ENCODE results near the gene CPED1.
"Not testable (repeated sequence)": the region's sequence is repeated elsewhere in the genome, so short reads cannot be mapped to it uniquely, and the experiment has no call there.

CPED1 gene

DNA sequence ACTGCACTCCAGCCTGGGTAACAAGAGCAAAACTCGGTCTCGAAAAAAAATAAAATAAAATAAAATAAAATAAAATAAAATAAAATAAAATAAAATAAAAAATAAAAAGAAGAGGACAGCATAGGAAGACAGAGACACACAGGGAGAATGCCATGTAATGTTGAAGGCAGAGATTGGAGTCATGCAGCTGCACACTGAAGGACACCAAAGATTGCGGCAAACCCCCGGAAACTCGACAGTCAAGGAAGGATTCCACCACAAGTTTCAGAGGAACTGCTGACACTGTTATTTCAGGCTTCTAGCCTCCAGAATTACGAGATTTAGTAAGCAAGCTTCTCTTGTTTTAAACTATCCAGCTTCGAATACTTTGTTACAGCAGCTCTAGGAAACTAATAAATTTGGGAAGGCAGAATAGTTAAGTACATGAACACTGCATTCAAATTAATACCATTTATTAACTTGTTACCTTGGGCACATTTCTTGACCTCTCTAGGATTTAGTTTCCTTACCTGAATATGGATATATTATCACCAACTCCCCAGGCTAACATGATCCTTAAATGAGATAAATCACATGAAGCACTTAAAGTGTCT, 9.5 kb downstream of the CPED1 start:
- no peak for DNase-seq

DNA sequence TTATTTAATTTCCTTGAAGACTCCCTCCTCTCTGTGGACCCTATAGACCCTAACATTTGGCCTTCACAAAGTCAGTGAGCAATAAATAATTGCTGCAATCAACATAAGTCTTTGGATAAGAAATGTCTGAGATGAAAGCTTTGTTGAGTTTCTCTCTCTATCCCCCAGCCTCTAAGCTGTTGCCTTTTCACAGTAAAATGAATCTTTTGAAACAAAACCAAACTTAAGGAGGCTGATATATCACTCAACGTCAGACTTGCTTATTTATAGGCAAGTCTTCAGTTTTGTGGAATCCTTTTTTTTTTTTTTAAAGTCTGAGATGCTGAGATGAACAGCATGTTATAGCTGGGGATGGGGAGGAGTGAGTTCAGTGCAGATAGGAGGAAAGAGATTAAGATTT, 10.0 kb downstream of the CPED1 start:
- DNase-seq, result no peak

DNA sequence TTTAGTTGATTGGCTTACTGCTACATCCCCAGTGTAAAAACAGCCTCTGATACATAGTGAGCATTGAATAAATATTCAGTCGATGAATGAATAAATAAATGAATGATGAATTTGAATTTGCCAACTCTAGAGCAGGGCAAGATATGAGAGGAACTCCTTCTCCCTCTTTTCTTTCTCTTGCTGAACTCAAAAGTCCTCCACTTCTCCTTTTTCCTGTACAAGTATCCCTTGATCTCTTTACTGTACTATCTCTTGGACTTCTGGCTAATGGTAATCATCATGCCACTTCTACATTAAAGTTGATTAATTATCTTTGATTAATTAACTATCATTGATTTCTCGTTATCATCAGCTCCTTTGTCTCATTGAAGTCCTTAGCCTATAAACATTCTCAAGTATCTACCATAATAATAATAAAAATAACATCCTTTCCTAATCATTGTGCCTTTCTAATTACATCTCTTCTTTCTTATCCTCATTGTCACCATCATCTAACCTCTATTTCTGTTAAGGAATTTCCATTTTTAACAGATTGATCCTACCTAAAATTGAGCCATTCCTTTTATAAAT, 10.6 kb downstream of the CPED1 start:
- DNase-seq, result no peak

DNA sequence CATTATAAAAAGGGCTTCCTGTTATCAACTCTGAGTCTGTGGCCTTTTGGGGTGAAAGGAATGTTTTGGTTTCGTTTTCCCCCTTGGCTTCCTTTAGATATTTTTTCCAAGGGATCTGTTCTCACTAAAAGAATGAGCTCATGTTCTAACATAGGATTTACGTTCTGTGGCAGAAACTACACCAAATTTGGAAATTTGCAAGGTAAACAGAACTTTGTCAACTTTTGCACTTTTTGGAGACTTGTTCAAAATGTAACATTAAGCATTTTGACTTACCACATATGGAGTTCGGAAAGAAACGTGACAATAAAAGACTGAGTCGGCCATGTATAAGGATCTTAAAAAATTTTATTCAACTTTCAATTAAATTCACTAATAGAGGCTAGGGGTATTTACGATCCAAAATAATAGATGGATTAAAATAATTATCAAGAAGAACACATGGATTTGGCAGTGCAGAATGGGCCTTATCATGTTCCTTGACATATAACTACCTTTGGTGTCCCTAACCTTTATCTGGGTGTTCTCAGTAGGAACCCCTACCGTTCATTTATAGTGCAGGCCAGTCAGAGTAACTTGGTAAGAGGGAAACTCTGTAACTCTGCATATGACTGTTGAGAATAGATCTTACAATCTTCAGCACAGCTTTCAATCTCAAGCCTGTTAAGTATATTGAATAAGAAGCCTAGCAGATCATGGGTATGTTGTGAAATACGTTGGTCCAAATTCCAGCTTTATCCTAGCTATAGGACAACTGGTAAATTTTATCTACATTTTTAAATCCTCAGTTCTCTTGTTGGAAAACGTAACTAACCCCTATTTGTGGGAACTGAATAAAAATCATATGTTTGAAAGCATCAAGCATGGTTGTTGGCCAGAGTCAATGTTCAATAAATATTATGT, 11.8 kb downstream of the CPED1 start:
- DNase-seq, result no peak

DNA sequence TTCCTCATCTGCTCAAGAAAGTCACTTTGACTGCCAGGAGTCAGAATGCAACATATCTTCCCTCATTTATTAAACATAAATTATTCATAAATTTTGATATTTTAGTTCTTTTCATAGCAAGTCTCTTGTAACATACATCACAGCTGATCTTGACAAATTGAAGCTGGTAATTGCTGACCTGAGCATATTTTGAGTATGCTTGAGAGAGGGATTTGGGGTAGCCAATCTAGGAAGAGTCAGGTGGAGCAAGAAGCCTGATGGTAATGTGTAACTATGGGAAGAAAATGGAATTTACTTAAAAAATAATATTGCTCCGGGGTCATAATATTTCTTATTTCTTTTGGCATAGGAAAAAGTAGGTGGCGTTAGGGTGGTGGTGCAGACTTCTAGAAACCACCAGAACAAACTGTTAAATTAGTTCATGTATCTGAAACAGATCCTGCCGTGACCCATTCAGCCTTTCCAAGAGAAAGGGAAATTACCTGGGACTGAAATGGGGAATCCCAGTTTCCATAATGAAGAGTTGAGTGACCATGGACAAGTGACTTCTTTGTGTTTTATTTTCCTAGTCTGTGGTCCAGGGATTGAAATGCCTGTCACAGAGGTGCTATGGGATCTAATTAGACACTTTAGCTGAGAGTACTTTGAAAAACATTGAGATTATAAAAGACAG, 12.9 kb downstream of the CPED1 start:
- DNase-seq, result no peak

DNA sequence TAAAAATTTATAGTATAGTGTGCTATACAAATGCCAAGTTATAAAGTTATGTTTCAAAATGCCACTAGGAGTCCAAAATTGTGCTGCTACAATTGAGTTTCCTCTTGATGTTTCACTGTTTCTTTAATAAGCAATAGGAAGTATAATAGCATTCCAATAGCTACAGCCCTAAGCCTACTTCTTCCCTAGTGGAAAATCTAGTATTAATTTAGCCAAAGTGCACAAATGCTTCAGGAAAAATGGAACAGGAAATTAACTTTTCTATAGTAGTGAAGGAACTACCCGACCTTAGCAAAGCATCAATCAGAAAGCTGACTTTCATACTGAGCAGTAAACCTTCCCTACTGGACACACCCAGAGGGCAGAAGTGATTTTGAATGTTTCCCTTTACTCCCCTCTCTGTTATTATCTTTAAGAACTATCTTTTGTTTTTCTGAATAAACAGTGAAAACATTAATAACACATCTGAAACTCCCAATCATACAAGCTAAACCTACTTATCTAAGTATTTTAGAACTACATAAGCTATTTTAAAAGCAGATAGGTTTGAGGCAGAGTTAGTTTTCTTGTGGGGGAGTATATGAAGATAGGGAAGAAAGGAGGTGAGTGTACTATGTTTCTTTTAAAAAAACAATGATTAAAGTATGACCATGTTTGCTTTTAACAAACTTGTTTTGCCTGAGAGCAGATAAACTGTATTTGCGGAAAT, 13.7 kb downstream of the CPED1 start:
- DNase-seq, result no peak

DNA sequence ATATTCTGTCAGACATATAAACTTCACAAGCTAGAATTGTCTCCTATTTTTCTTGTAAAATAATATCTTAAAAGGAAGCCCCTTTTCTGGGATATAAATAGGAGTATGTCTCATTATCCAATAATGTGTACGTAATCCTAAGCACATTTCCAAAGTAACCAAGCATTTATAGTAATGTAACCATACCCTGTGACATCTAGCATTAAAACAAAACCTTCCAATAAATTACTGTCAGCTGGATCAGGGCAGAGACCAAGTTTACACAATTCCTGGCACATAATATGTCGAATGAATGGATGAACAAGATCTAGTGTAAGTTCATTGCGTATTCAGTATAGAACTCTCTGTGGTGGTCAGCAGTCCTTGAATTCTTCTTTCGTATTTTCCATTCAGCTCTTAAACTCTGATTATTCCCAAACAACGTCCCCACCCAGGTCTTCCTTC, 14.3 kb downstream of the CPED1 start:
- DNase-seq, result no peak

DNA sequence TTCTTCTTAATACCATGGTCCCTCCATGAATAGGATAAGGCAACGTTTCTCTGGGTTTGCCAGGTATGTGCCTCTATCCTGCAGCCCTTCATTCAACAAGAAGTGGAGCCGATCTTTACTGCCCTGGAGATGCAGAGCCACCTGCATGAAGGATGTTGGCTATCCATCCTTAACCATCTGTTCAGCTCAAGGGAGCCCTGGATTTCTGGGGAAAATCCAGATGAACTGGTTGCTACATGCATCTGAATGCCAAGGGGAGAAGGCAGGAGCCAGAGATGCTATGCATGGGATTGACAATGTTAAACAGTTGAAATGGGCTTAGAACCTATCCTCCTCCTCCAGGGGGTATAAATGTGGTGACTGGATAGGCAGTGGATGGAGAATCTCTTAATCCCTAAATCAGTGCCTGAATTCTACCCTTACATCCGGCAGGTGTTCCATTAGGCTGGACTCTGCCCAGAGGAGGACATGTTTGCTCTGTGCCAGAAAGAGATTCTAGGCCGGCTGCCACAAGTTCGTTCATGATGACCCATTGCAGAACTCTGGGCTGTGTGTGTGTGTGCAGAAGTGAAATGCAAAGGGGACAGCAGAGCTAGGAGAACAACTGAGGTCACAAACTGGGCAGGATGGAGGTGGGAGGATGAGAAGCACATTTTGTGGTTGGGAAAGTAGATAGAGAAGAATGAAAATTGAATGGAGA, 15.6 kb downstream of the CPED1 start:
- DNase-seq, result no peak

DNA sequence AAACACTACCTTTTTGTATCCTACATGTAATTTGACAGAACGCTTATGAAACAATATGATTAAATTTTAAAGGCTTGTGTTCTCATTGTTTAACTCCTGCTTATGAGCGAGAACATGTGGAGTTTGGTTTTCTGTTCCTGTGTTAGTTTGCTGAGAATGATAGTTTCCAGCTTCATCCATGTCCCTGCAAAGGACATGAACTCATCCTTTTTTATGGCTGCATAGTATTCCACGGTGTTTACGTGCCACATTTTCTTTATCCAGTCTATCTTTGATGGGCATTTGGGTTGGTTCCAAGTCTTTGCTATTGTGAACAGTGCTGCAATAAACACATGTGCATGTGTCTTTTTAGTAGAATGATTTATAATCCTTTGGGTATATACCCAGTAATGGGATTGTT, 16.5 kb downstream of the CPED1 start:
- DNase-seq, result not testable (repeated sequence)

DNA sequence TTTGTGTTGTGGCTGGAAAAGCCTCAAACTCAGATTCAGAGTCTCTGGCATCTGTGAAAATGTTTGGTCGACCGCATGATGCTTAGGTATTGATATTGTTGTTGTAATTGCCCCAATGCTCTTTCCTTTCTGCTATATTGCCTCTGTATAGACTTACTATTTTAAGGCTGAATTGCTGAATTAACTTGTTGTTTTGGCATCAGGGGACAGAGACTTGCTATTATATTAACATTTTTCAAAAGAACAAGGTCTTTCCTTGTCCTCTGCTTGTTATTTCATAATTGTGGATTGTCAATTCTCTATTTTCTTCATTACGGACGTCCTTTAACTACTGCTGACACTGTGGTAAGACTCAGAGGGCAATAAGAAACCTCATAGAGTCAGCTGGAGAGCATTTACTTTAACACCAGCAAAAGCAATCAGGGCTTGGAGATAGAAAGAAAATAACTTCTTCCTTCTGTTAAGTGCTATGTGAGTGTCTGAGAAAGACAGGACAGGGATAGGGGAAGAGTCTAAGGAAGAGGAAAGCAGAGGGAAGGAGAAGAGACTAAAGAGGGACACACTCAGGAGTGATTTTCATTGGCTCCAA, 17.6 kb downstream of the CPED1 start:
- DNase-seq, result no peak

DNA sequence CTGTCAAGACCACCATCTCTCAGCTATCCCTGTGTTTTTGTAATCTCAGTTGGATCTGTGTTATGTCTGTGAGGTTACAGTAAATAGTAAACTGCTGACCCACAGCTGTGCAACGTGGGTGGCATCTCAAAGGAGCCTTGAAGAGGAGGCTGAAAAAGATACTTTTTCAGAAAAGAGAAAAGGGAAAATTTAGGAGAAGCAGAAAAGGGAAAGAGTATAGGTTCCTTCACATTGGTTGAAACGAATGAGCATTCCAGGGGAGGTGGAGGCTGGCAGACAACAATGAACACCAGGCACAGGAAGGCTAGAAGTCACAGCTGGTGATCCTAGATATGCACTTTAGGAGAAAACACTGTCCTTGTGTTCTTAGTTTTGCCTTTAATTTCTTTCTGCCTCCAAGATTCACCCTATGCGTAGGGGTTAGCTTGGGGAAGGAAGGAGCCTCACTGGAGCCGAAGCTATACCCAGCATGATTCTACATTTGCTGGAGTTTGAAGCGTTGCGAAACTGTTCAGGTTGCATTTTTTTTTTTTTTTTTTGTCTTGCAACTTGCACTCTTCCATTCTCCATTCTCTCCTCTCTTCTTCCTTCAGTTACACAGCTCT, 18.3 kb downstream of the CPED1 start:
- DNase-seq, result no peak

DNA sequence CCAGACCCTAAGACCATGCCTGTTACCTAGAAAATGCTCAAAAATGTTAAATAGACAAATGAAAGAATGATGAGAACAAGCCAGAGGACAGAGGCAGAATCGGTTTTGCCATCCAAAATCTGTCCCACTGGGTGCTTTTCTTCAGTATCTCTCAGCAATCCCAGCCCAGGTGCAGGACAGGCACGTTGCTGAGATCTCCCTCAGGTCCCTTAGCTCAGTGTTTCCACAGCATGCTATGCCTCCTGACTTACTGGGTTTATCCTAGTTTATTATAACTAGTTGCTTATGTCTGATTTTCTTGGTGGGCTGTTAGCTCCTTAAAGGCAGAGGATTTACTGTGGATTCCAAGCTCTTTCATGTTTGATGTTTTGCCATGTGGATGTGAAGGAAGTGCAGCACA, 20.3 kb downstream of the CPED1 start:
- no peak for DNase-seq

DNA sequence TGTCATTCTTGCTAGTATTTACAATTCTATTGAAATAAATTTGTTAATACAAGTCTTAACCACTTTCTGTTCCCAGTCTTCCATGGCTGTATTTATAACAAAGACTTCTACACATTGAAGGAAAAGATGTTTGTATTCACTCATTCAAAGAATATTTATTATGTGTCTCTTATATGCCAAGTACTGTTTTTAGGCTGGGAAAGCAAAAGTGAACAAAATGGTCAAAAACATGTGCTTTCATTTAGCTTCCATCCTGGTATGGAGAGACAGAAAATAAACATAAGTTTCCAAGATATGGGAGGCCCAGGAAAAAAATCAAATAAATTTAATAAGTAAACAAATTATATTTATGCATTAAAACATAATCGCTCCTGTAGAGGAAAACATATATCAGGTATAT, 22.9 kb downstream of the CPED1 start:
- no peak for DNase-seq

DNA sequence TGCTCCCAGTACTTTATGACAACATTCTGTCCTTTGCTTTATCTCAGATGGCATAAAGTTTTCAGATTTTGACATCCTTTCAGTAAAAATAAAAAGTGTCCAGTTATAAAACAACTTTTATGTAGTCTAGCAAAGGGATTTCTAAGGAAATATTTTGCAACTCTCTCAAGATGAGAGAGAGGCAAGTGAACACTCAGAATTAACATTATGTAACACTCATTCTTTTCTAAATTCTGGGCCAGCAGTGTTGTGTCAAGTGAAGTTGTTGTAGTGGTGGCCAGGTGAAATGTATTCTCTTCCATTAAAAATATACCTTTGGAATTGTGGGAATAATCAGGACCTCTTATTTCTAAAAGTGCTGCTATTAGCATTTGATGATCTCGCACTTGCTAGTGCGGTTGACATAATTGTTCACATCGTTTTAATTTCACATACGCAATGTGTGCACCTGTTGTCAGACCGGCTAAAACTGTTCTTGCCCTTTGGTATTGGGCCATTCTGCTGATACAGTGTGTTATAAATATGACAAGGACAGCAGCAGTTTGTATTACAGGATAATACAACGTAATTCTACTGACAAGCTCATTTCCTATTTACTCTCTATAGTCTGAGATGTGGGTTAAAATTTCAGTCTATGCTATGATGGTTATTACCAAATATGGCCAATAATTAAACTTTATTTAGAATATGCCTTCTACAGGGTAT, 23.8 kb downstream of the CPED1 start:
- no peak for DNase-seq

DNA sequence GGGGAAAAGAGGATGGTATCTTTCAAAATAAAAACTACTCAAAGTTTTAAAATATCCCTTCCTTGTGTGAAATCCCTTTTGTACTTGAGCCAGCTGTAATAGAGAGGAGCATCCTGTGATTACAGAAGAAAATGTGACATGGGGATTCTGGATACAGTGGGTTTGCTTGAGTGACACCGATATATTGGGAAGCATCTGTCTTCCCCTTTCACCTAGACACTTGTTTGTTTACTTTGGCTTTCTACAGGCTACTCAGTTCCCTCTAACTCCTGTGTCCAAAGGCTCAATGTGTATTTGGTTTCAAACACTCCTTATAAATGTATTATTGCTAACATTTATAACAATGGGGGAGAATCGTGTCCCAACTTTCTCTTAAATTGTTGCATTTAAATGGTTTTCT, 24.4 kb downstream of the CPED1 start:
- no peak for DNase-seq

DNA sequence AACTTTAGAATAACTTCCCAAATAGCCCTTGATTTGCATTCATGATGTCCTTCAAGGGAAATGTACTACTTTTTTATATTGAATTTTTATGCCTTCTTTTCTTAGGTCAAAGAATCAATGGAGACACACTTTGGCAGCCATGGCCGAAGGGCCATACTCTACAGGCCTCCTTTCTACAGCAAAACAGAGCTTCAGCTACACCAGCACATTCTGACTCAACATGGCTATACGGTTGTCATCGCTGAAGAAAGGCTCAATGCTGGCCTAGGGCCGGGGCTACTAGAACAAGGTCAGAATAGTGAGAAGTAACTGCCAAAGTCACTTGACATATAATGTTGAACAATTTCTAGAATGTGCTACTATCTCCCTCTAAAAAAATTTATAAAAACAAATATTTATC, 27.0 kb downstream of the CPED1 start:
- no peak for DNase-seq

DNA sequence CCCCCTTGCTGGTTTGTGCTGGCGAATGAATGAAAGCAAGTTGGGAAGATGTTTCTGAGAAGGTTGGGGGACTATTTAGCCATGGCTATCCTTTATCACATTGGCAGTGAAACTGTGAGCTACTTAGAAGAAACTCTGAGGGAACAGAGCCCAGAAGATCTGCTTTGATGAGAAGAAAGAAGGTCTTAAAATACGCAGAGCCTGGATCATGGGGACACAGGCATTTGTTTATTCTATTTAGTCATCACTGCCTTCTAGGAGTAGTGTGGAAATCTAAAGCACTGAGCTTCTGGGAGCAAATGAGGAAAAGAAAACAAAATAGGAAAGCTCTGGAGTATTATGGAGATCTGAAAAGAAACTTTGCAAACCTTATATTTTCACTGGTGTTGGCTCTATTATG, 28.5 kb downstream of the CPED1 start:
- DNase-seq, result no peak

DNA sequence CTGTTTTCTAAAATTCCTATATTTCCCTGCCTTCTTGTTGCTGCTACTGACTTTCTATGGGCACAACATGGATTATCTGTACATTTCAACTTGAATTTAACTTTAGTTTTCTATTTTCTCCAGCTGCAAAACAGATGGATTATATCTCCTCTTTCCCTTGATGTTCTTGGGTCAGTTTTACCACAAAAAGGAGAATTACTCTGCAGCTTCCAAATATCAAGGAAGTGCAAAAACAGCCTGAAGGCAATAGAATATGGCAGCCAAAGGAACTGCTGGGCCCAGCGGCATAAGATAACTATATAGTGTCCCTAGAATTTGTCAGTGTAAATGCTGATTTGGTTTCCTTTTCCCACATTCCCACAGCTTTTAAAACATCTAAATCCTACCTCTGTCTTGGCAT, 29.1 kb downstream of the CPED1 start:
- no peak for DNase-seq

DNA sequence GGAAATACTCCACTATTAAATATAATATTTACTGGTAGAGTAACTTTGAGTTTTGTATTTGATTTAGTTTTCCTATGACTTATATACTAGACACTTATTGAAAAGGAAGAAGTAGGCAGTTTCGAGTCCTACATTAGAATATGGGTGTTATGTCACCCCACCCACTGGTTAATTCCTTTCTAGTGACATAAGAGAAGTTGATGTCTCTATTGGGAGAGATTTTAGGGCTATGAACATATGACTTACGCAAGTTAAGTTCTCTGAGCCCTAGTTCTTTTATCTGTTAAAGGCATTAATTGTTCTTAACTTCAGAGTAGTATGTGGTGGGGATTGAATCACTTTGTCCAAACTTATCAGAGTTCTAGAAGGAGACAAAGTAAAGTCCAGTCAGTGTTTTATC, 30.5 kb downstream of the CPED1 start:
- DNase-seq, result no peak

DNA sequence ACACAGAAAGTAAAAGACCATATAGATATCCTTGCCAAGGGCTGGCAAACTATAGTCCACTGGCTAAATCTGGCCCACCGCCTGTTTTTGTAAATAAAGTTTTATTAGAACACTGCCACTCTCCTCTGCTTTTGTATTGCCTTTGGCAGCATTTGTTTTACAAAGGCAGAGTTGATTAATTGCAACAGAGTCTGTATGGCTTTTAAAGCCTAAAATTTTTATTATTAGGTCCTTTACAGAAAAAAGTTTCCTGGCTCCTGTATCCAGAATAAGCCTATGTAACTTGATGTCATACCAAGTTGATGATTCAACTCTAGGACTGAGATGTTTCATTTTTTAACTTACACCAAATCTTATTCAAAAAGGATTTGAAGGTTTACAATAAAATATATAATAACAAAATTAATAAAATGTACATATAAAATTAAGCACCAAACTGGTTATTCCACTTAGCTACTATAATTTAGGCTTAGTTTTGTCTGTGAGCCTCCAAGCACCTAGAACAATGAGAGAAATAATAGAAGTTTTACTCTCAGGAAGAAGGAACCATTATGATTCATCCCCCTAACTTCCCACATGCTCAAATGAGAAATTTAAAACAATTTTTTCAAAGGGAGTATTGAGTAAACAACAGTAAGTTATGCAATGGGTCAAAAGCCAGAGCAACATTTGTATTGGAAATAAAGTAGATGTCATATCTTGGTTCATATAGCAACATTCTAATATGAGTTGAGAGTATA, 31.9 kb downstream of the CPED1 start:
- no peak for DNase-seq

Data from KG1 (cell line).